ENCODE data around the gene BCL7C.
"Not testable (repeated sequence)": the region's sequence is repeated elsewhere in the genome, so short reads cannot be mapped to it uniquely, and the experiment has no call there.

BCL7C gene

GRCh38 chr16:30870904-30871303 lies 23.0 kb downstream of the BCL7C start:
- no peak for DNase-seq (ENCODE audit: low read depth in 2 of 2, low spot score in 1 of 2)

- DNase-seq (ENCODE audit: low read depth in 2 of 2, low spot score in 1 of 2): no peak
Observed at GRCh38 chr16:30867747-30868146, 26.1 kb downstream of the BCL7C start.

- no peak for DNase-seq (ENCODE audit: low read depth in 2 of 2, low spot score in 1 of 2)
Observed at GRCh38 chr16:30866031-30866430, 27.8 kb downstream of the BCL7C start.

GRCh38 chr16:30863178-30863577 lies 30.7 kb downstream of the BCL7C start:
- DNase-seq (ENCODE audit: low read depth in 2 of 2, low spot score in 1 of 2): not testable (repeated sequence)

- DNase-seq (ENCODE audit: low read depth in 2 of 2, low spot score in 1 of 2): not testable (repeated sequence)
Observed at GRCh38 chr16:30860729-30861128, 33.1 kb downstream of the BCL7C start.

- DNase-seq (ENCODE audit: low read depth in 2 of 2, low spot score in 1 of 2): no peak
Observed at GRCh38 chr16:30858829-30859423, 35.0 kb downstream of the BCL7C start.

- DNase-seq (ENCODE audit: low read depth in 2 of 2, low spot score in 1 of 2): no peak
Observed at GRCh38 chr16:30858111-30858495, 35.8 kb downstream of the BCL7C start.

GRCh38 chr16:30853758-30854157 lies 40.1 kb downstream of the BCL7C start:
- DNase-seq (ENCODE audit: low read depth in 2 of 2, low spot score in 1 of 2): no peak

- no peak for DNase-seq (ENCODE audit: low read depth in 2 of 2, low spot score in 1 of 2)
Observed at GRCh38 chr16:30850246-30850645, 43.6 kb downstream of the BCL7C start.

GRCh38 chr16:30846649-30847402 lies 47.1 kb downstream of the BCL7C start:
- DNase-seq (ENCODE audit: low read depth in 2 of 2, low spot score in 1 of 2): no peak

GRCh38 chr16:30844671-30845449 lies 49.0 kb downstream of the BCL7C start:
- peak; percentile 49 to 62 for DNase-seq (ENCODE audit: low read depth in 2 of 2, low spot score in 1 of 2)

- no peak for DNase-seq (ENCODE audit: low read depth in 2 of 2, low spot score in 1 of 2)
Observed at GRCh38 chr16:30844346-30844670, 49.6 kb downstream of the BCL7C start.

GRCh38 chr16:30843501-30843900 lies 50.4 kb downstream of the BCL7C start:
- no peak for DNase-seq (ENCODE audit: low read depth in 2 of 2, low spot score in 1 of 2)

- no peak for DNase-seq (ENCODE audit: low read depth in 2 of 2, low spot score in 1 of 2)
Observed at GRCh38 chr16:30842971-30843370, 50.9 kb downstream of the BCL7C start.

- no peak for DNase-seq (ENCODE audit: low read depth in 2 of 2, low spot score in 1 of 2)
Observed at GRCh38 chr16:30841332-30841731, 52.5 kb downstream of the BCL7C start.

GRCh38 chr16:30840611-30841010 lies 53.3 kb downstream of the BCL7C start:
- DNase-seq (ENCODE audit: low read depth in 2 of 2, low spot score in 1 of 2): no peak

- DNase-seq (ENCODE audit: low read depth in 2 of 2, low spot score in 1 of 2): no peak
Observed at GRCh38 chr16:30839523-30840227, 54.2 kb downstream of the BCL7C start.

- no peak for DNase-seq (ENCODE audit: low read depth in 2 of 2, low spot score in 1 of 2)
Observed at GRCh38 chr16:30838876-30839471, 54.9 kb downstream of the BCL7C start.

- no peak for DNase-seq (ENCODE audit: low read depth in 2 of 2, low spot score in 1 of 2)
Observed at GRCh38 chr16:30837904-30838303, 56.0 kb downstream of the BCL7C start.

Measured in stimulated activated CD8-positive, alpha-beta memory T cell treated with anti-CD3 and anti-CD28 coated beads, Interleukin-4, amount 100 ng/mL, for 4 hours (primary cell).